C4-2B (cell line): Measurements from ENCODE around the gene SLC25A31.

Experiments used
- H3K27ac ChIP-seq: fragments of 450-650 bp; 2 replicates; pipeline ENCODE4 v1.5.1; 2017
- CTCF ChIP-seq: fragments of 450-650 bp; conservative IDR thresholded peaks from 2 replicates; pipeline ENCODE4 v1.5.1; 2017; ENCODE audit warnings: mild to moderate bottlenecking
- ZFX ChIP-seq: fragments of 450-650 bp; IDR thresholded peaks from 2 replicates; pipeline ENCODE4 v1.6.1; 2017

The SLC25A31 gene

GRCh38 chr4:127731406-127731805 is 1.2 kb downstream of the SLC25A31 start:
- TF ChIP-seq ZFX (no peak), CTCF (no peak)
- H3K27ac ChIP-seq, result no peak overlapping the region

GRCh38 chr4:127732623-127733328 is 2.6 kb downstream of the SLC25A31 start:
- peak; percentile 68 for TF ChIP-seq CTCF
- no peak for TF ChIP-seq ZFX
- H3K27ac ChIP-seq, result no peak overlapping the region

- TF ChIP-seq CTCF (no peak), ZFX (no peak)
- no peak overlapping the region for H3K27ac ChIP-seq
Measured at GRCh38 chr4:127734976-127735375, 4.8 kb downstream of the SLC25A31 start.

- TF ChIP-seq ZFX (no peak), CTCF (no peak)
- H3K27ac ChIP-seq, result no peak overlapping the region
Measured at GRCh38 chr4:127737295-127737694, 7.1 kb downstream of the SLC25A31 start.

GRCh38 chr4:127741247-127741646 is 11.0 kb downstream of the SLC25A31 start:
- no peak overlapping the region for H3K27ac ChIP-seq
- TF ChIP-seq ZFX (no peak), CTCF (no peak)

GRCh38 chr4:127747883-127748282 is 17.7 kb downstream of the SLC25A31 start:
- TF ChIP-seq ZFX (no peak), CTCF (no peak)
- H3K27ac ChIP-seq, result no peak overlapping the region

- TF ChIP-seq CTCF (no peak), ZFX (no peak)
- H3K27ac ChIP-seq, result no peak overlapping the region
Measured at GRCh38 chr4:127748957-127749356, 18.8 kb downstream of the SLC25A31 start.
